GM12872 (cell line): Measurements from ENCODE around the gene TIMM10.

Experiments used
- TF ChIP-seq, protein P1 (sequence below): IDR thresholded peaks from 3 replicates; pipeline ENCODE4 v1.5.1; 2011; ENCODE audit warnings: low read depth, mild to moderate bottlenecking, low read length, moderate library complexity; ENCODE audit not compliant: insufficient read depth

TIMM10 gene

DNA sequence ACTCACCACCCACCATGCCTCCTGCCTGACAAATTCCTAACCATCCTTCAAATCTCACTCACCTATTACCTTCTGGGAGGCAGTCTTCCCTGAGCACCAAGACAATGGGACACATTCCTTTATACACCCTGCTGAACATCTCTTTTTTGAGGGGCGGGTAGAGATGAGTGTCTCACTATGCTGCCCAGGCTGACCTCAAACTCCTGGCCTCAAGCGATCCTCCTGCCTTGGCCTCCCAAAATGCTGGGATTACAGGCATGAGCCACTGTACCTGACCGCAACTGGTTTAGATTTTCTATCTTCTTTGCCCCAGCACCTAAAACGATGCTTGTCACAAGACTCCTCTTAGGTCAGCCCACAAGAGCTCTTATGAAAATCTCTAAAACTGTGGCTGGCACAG, 7.1 kb downstream of the TIMM10 start:
- TF ChIP-seq, protein P1, sequence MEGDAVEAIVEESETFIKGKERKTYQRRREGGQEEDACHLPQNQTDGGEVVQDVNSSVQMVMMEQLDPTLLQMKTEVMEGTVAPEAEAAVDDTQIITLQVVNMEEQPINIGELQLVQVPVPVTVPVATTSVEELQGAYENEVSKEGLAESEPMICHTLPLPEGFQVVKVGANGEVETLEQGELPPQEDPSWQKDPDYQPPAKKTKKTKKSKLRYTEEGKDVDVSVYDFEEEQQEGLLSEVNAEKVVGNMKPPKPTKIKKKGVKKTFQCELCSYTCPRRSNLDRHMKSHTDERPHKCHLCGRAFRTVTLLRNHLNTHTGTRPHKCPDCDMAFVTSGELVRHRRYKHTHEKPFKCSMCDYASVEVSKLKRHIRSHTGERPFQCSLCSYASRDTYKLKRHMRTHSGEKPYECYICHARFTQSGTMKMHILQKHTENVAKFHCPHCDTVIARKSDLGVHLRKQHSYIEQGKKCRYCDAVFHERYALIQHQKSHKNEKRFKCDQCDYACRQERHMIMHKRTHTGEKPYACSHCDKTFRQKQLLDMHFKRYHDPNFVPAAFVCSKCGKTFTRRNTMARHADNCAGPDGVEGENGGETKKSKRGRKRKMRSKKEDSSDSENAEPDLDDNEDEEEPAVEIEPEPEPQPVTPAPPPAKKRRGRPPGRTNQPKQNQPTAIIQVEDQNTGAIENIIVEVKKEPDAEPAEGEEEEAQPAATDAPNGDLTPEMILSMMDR, result no peak

DNA sequence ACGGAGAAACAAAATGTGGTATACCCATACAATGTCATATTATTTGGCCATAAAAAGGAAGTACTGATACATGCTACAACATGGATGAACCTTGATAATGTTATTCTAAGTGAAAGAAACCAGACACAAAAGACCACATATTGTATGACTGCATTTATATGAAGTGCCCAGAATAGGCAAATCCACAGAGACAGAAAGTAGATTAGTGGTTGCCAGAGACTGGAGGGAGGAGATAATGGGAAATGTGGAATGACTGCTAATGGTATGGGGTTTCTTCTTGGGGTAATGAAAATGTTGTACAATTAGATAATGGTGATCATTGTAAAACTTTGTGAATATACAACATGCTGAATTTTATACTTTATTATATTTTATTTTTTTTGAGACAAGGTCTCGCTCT, 9.4 kb downstream of the TIMM10 start:
- TF ChIP-seq, protein P1, result no peak

DNA sequence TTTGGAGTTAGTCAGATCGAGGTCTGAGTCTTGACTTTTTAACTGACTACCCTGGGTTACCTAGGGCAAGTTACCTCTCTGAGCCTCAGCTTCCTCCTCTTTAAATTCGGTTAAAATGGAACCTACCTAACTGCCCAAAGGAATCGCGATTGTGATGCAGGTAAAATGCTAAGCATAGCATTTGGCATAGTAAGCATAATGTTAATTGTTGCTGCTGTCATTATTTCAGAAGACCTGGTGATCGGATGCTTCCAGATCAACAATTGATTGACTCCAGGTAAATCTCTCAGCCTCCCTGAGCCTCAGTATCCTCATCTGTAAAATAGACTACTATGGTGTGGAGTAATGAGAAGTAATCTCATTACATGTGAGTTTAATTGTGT, 14.5 kb downstream of the TIMM10 start:
- TF ChIP-seq, protein P1, result no peak

DNA sequence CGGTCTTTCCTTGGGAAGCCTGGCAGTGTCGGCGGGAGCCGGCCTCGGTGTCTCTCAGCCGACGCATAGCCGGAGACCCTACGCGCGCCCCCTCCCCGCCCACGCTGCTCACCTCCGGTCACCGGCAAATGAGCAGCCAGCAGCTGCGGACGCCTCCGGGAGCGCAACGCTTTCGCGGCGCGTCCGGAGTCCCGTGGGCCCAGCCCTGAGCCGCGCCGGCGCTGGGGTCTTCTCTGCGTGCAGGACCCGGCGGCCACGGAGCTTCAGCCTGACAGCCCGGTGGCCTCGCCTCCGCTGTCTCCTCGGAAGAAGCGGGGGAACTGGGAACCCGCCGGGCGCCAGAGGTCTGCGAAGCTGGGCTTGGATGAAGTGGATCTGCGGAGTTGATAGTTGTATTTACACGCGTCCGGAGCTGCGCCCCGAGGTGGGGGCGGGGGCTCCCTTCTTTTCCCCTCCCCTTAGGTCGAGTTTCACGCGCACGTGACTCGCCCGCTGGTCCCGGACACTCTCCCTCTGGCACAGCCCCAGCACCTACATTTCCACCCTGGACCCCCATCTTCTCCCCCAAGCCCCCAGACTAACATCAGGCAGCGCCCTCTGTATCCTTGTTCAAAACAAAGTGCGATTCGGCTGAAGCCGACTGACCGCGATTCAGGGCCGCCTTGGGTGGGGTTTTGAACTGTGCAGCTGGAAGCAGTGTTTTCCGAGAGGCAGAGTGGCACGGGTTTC, 15.1 kb downstream of the TIMM10 start, which contains the start of gene SLC43A1:
TSS of gene SLC43A1 (minus strand) at position 371 of the 729 bp plus-strand sequence. CDS start 1,591 bp downstream, outside the sequence.
- TF ChIP-seq, protein P1, result 0 out of 3 replicates have a peak, but pooled peaks have one; percentile 4

DNA sequence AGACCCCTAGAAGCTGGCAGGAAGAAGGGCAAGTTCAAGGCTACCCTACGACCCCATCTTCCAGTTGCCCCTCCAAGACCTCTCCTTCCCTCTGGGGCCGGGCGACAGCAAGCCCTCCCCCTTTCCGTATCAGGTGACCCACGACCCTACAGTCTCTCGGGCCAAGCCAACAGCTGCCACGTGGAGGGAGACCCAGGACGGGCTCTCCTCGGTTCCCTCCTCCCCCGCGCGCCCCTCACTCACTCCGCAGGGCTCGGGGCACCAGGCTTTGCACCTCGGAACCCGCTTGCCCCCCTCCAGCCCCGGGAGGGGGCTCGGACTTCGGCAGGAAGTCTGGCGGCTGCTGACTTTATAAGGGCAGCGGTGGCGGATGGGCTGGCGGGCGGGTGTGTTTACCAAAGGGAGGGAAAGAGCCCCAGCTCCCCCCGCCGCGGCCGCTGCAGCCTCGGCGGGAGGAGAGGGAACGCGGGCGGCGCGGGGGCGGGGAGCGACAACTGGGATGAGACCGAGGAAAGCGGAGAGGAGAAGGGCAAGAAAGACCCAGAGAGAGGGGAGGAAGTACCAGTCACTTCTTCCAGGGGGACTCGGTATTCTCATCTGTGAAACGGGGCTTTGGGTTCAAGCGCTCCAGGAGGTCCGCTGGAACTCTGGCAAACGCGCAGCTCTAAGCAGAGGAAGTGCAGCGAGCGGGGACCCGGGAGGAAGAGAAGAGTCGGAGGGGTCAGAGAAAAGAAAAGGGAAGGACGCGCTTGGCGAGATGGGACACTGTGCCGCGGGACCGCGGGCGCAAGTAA, 15.8 kb downstream of the TIMM10 start:
- TF ChIP-seq, protein P1, result no peak

DNA sequence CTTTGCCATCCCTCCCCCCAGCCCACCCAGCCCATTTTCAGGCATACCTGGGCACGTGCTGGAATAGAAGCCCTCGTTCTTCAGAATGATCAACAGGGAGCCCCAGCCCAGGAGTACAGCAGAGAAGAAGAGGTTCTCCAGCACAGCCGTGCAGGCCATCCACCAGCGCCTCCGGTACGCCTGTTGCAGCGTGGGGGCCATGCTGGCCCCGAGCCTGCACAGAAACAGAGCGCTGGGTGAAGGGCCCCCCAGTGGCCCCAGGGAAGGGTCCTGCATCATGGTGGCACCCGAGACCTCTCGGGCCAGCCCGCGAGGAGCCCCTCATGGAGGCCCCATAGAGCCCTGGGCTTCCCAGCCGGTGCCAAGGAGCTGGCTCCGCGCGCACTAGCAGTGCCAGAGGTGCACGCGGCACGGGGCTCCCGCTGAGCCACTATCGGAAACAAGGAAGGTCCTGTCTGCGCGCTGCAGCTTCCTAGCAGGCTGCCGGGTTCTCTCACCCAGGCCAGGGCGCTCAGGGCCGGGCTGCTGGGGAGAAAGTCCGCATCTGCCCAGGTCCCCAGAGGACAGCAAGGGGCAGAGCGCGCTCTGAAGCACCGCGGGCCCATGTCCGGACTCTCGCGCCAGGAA, 16.5 kb downstream of the TIMM10 start:
- TF ChIP-seq, protein P1, result no peak

DNA sequence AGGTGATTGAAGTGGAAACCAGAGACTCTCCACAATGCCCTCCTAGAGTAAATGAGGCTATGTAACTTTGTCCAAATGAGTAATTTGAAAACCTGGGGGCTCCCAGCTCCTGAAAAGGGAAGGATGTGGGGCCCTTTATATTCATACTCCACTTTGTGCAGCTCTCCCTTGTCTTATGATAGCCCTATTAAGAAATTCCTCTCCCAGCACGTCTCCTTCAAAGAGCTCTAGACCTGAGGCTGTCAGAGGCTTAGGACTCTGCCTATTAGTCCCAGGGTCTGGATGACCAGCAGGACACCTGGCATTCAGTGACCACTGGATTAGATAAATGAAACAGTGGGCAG, 17.1 kb downstream of the TIMM10 start:
- TF ChIP-seq, protein P1, result no peak
